Lower lobe of right lung (tissue), 2 donors: Measurements from ENCODE around the gene LIMCH1. TPM values are rescaled to one million over a fixed set of nuclear protein-coding genes. Genes with fewer than 3 reads are reported as not detected.

Experiments
- ATAC-seq, 2 donors: fragments of 200-7000 bp; cut with Tn5 transposase; one replicate each; pipeline ENCODE4 v1.9.1; 2020 to 2022; ENCODE audit warnings: mild to moderate bottlenecking in 2 of 2, moderate library complexity in 2 of 2
- DNase-seq: peaks from one replicate; pipeline ENCODE4 v3.0.0-alpha.2; 2020
- H3K27ac ChIP-seq: fragments of 200-600 bp; one replicate; pipeline ENCODE4 v1.8.0; 2022
- H3K27me3 ChIP-seq: fragments of 200-600 bp; one replicate; pipeline ENCODE4 v1.8.0; 2022; ENCODE audit warnings: low read depth
- H3K36me3 ChIP-seq: fragments of 200-600 bp; one replicate; pipeline ENCODE4 v1.8.0; 2022; ENCODE audit warnings: mild to moderate bottlenecking
- H3K4me1 ChIP-seq: fragments of 200-600 bp; one replicate; pipeline ENCODE4 v1.8.0; 2022
- H3K4me3 ChIP-seq: fragments of 200-600 bp; one replicate; pipeline ENCODE4 v1.8.0; 2022; ENCODE audit warnings: mild to moderate bottlenecking
- H3K9me3 ChIP-seq: fragments of 200-600 bp; one replicate; pipeline ENCODE4 v1.8.0; 2022
- intact Hi-C: fragments of 100-400 bp; cut with DNase I; formaldehyde crosslinking; loops from one replicate; pipeline ENCODE4 v1.11.0; 2022
- total RNA-seq: library from RNA; stranded (reverse); fragmentation: NEBNext Ultra II Directional; extraction: Animal tissue kit (Norgen Biotek cat#: 25700); gene quantifications from one replicate; pipeline ENCODE4 v1.2.1, GENCODE V29; 2021
- TF ChIP-seq, protein P1 (sequence below): fragments of 200-600 bp; IDR thresholded peaks from one replicate; pipeline ENCODE4 v1.8.0; 2022; ENCODE audit warnings: antibody characterized with exemption, mild to moderate bottlenecking
- donor health status: DM: no; HTN: yes; CAD: no; lungs with severe emphysema.

The LIMCH1 gene
- total RNA-seq, 1 donor from 2014 or later, result 267 TPM

DNA sequence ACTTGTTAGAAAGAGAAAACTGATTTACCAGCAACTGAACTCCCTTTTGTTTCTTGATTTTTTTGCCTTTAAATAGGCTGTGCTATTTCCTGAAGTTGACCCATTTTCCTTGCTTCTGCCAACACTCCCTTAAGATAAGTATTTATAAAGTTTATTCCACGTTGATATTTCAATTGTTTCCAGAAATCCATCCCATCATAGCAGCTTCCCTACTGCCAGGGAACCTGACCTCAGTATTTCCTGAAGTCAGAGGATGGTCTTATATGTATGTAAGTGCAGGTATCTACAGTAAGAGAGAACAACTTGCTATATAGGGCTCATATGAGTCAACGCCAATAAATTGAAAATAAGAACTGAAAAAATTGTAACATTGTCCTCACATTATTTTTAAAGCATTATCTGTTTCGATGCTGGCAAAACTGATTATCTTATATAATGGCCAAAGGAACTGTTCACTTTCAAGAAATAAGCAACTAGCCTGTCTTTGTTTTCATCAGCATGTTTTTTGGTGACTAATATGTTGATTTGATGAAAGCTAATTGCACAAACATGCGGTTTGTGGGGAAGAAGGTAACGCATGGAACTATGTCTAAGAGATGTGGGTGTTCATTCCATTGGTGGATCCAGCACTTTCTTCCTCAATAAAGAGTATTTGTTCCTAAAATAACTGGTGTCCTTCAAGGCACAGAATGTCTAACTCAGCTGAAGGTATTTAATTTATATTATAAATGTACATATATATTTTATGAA is 4.7 kb downstream of the LIMCH1 start:
- H3K4me1 ChIP-seq, result peaks cover 22% of the 10 kb centered on the region
- TF ChIP-seq, protein P1, sequence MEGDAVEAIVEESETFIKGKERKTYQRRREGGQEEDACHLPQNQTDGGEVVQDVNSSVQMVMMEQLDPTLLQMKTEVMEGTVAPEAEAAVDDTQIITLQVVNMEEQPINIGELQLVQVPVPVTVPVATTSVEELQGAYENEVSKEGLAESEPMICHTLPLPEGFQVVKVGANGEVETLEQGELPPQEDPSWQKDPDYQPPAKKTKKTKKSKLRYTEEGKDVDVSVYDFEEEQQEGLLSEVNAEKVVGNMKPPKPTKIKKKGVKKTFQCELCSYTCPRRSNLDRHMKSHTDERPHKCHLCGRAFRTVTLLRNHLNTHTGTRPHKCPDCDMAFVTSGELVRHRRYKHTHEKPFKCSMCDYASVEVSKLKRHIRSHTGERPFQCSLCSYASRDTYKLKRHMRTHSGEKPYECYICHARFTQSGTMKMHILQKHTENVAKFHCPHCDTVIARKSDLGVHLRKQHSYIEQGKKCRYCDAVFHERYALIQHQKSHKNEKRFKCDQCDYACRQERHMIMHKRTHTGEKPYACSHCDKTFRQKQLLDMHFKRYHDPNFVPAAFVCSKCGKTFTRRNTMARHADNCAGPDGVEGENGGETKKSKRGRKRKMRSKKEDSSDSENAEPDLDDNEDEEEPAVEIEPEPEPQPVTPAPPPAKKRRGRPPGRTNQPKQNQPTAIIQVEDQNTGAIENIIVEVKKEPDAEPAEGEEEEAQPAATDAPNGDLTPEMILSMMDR, result no peak
- DNase-seq (no peak), ATAC-seq (no peak)
- no peaks in the 10 kb centered on the region for H3K9me3 ChIP-seq
- no peaks in the 10 kb centered on the region for H3K36me3 ChIP-seq
- intact Hi-C loops, result no loop called here
- H3K27me3 ChIP-seq, result no peaks in the 10 kb centered on the region
- H3K4me3 ChIP-seq, result no peak overlapping the region
- peak overlapping the region; percentile 72 for H3K27ac ChIP-seq

GRCh38 chr4:41545238-41545637 is 7.3 kb downstream of the LIMCH1 start:
- no peak for ATAC-seq
- intact Hi-C loops, result no loop called here
- TF ChIP-seq, protein P1, result no peak
- Histone ChIP-seq H3K36me3 (no peaks in the 10 kb centered on the region), H3K27ac (peak overlapping the region; percentile 16), H3K4me3 (no peak overlapping the region), H3K27me3 (no peaks in the 10 kb centered on the region), H3K9me3 (no peaks in the 10 kb centered on the region), H3K4me1 (peaks cover 33% of the 10 kb centered on the region)
- DNase-seq, result no peak

DNA sequence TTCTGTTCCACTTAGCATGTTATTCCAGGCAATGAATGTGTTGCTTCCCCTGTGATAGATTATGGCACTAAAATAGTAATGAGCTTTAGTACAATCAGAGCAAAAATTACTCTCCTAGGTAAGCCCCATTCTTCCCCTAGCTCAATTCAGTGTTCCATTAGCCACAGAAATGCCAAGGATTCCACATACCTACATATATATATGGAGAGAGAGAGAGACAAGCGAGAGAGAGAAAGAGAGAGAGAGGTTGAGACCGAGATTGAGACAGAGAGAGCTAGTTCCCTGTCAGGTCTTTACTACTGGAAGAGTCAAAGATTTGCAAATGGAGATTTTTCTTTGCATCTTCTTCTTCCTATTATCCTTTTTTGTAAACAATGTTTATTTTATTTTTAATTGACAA is 8.7 kb downstream of the LIMCH1 start:
- Histone ChIP-seq H3K9me3 (no peaks in the 10 kb centered on the region), H3K4me1 (peaks cover 36% of the 10 kb centered on the region), H3K4me3 (no peak overlapping the region), H3K36me3 (no peaks in the 10 kb centered on the region), H3K27me3 (no peaks in the 10 kb centered on the region), H3K27ac (no peak overlapping the region)
- DNase-seq (no peak), ATAC-seq (no peak)
- intact Hi-C loops, result no loop called here
- TF ChIP-seq, protein P1, result no peak

DNA sequence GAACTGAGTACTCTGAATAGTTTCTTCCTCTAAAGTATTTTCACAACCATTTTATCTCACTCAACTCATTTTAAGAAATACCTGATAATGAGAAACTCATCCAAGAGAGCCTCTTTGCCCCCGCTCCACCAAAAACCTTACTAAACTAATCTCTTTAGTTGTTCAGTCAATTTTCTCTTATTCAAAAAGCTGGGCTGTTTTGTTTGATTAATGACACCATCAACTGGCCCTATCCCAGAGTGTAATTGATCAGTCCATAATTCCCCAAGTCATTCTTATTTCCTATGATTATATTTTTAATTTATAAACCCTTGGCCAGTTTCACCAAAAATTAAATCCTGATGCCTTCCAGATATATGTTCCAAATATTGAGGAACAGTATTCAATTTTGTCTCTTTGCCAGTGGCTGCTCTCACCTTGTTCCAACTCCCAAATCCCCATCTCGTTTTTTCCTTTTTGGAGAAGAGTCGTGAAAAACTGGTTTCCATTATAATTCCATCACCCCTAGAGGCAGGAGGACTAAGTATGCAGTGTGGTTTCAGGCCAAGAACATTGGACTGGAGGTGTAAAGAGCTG is 10.4 kb downstream of the LIMCH1 start:
- Histone ChIP-seq H3K4me3 (no peak overlapping the region), H3K36me3 (no peaks in the 10 kb centered on the region), H3K27me3 (no peaks in the 10 kb centered on the region), H3K9me3 (no peaks in the 10 kb centered on the region), H3K4me1 (peaks cover 35% of the 10 kb centered on the region), H3K27ac (peak overlapping the region; percentile 3)
- DNase-seq (no peak), ATAC-seq (no peak)
- intact Hi-C loops, result no loop called here
- TF ChIP-seq, protein P1, result no peak

GRCh38 chr4:41549478-41549877 is 11.5 kb downstream of the LIMCH1 start:
- H3K27ac ChIP-seq, result peak overlapping the region; percentile 3
- DNase-seq (no peak), ATAC-seq (no peak)
- TF ChIP-seq, protein P1, result no peak
- no peaks in the 10 kb centered on the region for H3K36me3 ChIP-seq
- no peaks in the 10 kb centered on the region for H3K27me3 ChIP-seq
- H3K9me3 ChIP-seq, result no peaks in the 10 kb centered on the region
- no peak overlapping the region for H3K4me3 ChIP-seq
- H3K4me1 ChIP-seq, result peaks cover 35% of the 10 kb centered on the region
- intact Hi-C loops, result no loop called here
